Iris pigment epithelial cell (primary cell): Measurements from ENCODE around the gene FOXO6.

Experiments used
- DNase-seq: peaks from one replicate; pipeline ENCODE4 v3.0.0-alpha.2; 2011; ENCODE audit warnings: low read depth

The FOXO6 gene

DNA sequence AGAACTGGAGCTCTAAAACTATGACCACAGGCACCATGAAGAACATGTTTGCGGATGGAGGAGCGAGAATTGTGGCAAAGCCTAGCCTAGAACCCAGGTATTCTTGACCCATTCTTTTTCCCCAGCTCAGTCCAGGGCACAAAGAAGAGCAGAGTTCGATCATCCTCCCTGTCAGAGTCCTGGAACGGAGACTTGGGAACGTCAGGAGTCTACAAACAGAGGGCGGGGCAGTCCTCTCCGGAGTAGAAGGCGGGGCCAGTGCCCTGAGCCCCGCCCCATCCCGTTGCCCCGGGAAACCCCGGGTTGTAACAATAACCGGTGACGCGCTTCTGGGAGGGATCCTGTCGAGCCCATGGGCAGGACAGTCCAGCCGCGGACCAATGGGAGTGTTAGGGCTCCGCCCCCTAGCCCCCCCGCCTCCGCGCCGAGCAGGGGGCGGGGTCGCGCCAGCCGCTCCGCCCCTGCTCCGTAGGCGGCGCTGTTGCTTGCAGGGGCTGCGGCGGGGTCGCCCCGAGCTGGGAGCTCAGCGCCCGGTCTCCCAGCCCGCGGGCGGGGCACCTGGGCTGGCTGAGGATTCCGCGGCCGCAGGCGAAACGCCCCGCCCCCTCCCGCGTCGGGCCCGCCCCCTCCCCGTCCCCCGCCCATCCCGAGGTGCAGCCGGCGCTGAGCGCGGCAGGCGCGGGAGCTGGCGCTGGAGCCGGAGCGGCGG is at the start of gene FOXO6:
FOXO6 (plus strand) TSS at position 649 of the 709 bp plus-strand sequence.
- DNase-seq = peak; percentile 96

DNA sequence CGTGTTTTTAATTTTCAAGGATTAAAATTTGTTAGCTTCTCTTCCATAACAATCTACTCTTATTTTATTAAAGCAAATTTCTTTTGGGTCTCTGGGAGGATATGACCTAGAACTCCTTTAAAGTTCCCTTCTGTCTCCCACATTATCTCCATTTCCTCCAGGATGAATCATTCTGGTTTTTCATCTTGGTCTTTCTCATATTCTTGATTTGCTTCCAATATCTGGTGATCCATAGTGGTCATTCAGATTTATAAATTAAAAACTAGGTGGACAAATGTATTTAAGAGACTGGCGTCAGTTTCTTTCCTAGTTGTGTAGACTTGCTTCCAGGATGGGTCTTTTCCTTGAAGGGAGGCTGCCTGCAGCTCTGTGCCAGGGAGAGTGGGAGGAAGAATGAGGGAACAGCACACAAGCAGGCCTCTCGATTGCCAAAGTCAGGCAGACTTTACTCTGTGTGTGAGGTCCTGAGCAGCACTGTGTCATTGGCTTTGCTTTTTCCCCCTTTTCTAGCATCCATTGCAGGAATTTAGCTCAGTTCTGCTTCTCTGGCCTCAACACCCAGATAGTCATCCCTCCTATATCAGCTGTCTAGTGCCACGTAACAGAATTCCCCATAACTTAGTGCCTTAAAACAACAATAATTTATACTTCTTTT is 48.1 kb upstream of the FOXO6 start:
- DNase-seq = no peak

DNA sequence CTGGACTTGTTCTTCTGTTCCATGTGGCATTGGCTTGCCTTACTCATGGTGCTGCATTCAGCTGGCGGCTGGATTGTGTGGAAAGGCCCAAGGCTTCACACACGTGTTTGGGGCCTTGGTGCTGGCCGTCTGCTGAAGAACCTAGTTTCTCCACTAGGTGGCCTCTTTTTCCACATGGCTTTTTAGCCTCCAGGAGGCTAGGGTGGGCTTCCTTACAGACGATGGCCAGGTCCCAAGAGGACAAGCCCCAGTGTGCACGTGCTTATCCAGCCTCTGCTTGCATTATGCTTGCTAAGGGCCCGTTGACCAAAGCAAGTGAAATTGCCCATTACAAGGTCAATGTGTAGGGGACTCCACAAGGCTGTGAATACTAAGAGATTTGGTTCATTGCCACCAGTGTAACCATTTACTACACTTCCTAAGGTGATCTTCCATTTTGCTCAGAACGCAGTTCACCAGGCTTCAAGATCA is 47.5 kb upstream of the FOXO6 start:
- peak; percentile 18 for DNase-seq

DNA sequence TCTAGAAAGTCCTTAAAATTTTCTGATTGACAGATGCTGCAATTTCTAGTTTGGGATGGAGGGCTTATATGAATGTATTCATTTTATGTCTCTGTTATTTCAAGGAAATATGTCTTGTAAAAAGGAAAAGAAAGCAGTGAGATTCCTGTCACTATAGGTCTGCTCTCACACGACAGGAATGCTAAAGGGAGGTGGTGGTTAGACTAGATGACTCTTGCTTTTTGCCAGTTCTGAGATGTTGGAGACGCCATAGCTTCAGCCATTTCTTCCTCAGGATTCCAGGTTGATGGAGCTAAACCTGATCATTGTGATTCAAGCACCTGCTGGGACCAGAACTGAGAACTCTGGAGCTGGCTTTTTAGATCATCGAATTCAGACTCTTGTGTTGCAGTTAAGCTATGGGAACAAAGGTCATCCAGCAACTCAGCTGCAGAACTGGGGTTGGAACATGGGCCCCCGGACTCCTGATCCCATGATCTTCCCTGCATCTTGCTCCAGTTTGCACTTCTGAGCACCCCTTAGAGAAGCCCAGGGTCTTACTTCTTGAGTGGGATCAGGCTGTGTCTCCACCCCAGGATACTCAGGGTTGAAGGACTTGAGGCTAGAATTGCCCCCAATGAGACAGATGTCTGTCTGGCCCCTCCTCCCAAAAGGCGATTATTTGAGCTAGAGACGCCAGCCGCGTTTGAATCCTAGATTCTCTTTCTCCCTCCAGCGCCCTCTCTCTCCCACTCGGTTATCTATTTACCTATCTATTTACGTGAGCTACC is 46.7 kb upstream of the FOXO6 start:
- DNase-seq = peak; percentile 15

DNA sequence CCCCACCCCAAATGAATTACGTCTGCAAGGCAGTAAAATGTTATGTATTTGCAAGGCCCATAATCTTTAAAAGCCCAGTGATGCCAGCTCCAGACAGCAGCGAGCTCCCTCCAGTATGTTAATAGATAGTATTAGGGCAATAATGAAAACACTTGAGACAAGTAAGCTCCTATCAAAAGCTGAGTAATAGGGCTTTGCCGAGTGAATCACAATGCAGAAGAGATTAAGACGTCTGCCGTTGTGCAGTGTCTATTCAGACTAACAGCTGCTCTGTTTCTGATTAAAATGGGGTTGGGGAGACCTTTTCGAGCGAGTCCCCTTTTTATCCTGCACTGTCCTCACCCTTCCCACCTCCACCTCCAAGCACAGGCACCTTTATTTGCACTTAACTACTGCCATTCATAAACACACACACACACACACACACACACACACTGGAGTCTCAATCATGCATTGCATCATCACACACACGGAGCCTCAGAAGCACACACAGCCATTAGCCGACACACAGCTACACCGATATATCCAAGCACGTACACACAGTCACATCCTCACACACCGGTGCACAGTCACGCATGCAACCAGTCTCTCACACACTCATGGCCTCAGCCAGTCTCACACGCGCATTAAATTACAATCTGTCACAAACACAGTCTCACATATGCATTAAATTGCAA is 46.0 kb upstream of the FOXO6 start:
- DNase-seq = peak; percentile 79

DNA sequence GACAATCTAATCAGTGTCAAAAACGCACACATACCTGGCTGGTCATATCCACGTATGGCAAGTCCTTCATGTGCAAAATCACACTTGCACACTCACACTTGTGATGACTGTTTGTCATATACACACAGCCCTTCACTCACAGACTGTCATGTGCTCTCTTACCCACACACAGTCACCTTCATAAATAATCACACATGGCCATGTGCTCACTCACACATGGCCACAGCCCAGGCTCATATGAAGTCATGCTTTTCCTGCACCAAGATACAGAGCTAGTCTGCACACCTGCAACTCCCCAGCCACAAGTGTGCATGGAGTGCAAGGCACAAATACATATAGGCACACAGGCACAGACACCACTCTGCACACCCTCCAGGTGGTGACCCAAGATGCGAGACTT is 45.4 kb upstream of the FOXO6 start:
- no peak for DNase-seq

DNA sequence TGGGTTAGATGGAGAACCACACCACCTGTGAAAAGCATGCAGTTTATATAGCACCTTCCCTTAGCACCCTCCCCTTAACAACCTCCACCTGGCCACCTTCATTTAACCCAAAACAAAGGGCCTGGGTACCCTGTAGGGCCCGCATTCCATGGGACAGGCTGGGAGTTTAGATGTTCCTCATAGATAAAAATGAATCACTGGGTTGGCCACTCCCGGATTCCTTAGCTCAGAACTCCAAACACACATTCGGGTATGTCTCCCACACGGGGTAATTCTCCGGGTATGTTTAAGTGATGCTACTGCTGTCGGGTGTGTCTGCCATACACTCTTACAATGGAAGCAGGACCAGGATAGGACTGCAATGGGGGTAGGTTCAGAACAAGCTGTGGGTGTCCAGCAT is 43.9 kb upstream of the FOXO6 start:
- peak; percentile 15 for DNase-seq

DNA sequence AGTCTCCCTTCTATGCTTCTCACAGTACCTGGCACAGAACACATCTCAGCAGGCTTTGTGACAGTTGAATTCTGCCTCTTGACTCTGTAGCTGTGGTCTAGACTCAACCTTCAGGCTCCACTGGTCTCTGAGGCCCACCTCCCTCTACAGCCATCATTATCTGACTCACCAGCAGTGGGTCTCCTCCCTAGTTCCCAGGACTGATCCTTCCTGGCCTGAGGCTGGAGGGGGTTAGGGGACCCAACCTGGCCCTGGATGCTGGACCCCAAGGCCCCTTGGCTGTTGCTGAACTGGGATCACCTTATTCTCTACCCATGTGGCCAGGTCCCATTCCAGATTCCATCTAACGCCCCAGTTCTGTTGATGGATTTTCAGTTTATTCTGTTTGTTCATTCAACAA is 43.1 kb upstream of the FOXO6 start:
- DNase-seq = no peak

DNA sequence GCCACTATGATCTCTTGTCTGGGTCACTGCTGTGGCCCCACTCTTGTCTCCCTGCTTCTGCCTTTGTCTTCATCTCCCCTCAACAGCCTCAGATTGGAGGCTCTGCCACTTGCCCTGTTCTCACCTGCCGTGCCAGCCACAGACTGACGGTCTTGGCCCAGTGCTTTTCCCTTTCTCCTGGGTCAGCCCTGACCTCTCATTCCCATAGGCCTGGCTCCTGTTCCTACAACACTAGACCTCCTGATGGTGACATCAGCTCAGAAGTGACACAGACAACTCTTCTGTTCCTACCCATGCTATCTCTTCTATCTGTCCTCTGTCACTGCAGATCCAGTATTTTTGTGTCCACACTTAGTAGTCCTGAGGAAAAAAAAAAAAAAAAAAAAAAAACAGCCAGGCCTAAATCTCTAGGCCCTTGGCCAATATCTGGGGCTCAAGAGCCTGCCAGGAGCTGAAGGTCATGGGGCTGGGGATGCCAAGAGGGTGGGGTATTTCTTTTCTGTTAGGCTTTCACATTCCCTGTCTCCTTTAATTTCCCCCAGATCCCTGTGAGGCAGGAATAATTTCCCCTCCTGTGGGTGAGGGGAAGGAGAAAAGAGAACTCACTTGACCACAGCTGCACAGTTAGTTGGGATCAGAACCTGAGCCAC is 42.0 kb upstream of the FOXO6 start:
- DNase-seq = no peak

DNA sequence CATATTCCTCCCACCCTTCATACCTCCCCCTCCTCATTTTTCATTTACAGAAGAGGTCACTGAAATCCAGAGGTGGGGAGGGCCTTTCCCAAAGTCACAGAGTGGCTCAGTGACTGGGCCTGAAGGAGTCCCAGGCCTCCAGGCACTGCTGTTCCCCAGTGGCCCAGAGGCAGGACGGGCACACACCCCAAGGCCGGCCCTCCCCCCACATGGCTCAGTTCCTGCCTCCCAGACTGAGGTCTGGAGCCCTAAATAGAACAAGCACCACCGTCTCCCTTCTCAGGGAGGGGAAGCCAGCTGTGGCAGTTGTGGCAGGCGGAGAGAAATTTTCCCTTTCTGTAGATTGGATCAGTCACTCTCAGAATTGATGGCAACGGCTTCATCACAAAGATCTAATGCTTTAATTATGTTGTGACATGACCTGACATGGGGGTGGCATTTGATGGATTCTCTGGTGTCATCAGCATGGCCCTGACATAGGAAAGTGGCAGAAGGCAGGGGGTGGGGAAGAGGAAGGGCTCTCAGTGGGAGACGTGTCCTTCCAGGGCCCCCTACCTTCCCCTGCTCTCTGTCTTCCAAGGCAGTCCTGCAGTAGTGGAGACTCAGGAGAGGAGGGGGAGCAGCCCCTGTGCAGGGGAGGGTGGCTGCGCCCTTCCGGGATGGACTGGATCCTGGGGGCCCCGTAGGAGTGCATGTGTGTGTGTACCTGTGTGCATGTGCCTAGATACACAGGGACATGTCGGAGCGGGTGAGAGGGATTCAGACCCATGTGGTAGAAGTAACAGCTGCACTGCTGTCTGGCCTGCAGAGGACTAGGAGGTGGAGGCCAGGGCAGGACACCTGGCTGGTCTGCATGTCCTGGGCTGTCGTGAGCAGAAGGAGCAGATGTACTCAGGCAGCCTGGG is 41.2 kb upstream of the FOXO6 start:
- no peak for DNase-seq

DNA sequence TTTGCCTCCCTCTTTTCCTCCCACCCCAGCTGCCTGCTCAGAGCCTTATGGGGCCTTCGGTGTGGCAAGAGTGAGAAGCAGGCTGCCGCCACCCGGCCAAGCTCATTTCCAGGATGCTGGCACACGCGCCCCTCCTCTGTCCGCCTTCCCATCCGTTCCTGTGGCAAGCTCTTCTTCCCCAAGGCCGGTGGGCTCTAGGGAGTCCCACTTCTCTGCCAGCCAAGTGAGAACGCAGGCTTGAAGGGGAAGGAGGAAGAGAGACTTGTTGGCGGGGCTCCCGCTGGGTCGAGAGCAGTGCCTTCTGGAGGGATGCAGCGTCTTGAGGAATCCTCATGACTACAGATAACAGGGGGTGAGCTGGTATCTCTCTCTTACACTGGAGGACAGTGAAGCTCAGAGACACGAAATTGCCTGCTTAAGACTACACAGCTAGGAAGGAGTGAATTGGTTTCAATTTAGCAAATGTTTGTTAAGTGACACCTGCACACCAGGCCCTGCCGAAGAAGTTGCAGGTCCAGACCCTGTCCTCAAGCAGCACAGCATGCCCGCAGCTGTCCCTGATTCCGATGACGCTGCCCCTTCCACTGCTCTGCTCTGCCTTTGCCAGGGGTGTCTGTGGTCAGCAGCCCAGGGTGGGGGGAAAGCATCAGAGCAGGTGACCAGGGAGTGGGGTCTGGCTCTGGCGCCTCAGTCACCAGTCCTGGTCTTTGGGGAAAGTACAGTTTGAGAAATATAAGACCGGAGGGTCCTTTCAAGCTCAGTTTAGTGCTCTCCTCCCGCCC is 40.1 kb upstream of the FOXO6 start:
- no peak for DNase-seq

DNA sequence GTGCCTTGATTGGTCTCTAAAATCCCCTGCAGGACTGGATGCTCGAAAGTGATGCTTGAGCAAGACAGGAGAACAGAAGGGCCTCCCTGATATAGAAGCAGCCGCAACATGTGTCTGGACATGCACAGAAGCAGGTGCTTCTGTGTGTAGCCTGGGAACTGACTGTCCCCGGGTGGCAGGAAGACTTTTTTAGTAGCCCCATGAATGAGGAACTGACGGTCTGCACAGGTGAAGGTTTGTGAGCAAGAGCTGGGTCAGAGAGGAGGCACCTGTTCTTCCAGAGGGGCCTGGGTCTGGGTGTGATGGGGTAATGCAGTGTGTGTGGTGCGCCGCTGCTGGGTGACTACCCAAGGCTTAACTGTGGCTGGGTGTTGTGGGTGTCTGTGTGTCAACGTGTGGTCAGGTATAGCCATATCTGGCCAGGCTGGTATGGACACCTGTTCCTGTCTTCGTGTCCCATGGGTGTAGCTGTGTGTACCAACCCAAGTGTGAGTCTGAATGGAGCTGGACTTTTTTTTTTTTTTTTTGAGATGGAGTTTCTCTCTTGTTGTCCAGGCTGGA is 39.1 kb upstream of the FOXO6 start:
- no peak for DNase-seq

DNA sequence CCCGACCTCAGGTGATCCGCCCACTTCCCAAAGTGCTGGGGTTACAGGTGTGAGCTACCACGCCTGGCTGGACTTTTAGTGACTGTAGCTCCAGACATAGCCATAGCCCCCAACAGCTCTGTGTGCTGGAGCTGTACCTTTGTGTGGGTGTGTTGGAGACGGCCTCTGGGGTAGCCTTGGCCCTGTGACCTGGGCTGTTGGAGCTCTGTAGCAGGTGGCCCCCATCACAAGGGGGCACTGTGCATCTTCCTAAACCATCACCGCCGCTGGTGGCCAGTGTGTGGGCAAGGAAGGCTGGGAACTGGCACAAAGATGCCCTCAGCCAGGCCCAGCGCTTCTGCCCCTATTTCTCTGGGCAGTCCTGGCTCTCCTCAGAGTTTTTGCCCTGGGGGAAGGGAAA is 38.4 kb upstream of the FOXO6 start:
- DNase-seq = no peak

DNA sequence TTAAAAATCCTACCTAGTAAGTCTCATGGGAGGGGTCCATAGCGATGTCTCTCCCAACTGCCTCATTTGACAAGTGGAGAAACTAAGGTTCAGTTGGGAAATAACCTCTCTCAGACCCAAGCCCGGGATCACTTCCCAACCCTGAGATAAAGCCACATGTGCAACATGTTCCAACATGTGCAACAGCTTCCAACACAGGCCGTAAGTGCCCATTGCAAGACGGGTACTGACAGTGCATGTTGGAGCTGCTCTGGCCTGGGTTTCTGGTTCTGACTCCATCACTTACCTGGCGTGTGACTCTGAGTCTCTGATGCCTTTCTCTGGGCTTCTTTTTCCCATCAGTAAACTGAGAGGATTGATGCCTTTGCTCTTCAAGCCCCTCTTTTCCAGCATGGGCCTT is 38.0 kb upstream of the FOXO6 start:
- no peak for DNase-seq

DNA sequence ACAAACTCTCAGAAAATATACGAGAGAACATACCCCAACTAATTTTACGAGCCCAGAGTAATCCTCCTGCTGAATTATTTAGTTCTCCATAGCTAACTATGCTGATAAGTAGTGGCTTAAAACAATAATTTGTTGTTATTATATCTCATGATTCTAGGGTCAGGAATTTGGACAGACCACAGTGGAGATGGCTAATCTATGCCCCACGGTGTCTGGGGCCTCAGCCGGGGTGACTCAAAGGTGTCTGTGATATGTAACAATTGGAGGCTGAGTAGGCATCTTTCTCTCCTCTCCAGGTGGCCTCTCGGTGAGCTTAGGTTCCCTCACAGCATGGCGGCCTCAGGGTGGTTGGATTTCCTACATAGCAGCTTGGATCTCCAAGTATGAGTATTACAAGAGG is 35.4 kb upstream of the FOXO6 start:
- DNase-seq = peak; percentile 27

DNA sequence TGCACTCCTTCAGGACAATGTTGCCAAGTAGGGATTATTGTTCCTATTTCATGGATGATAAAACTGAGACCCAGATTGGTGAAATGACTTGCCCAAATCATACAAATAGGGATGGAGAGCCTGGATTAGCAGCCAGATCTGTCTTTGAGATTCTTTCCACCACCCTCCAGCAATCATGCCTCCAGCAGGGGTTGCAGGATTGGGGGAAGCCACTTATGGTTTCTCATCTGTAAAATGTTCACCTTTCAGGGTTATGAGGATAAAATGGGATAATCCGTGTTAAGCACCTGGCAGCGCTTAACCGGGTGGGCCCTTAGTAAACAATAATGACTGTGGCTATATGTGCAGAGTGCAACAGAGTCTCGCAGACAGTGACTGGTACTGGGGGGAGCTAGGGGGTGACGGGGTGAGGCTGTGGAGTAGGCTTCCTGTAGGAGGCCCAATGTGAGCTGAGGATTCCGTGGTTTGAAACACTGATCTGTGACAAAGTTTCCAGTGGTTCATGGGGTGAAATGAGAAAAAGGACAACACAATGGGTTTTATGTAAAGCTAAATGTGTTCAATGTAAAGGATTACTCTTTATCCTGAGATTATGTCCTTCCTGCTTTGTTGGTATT is 33.7 kb upstream of the FOXO6 start:
- DNase-seq = no peak

DNA sequence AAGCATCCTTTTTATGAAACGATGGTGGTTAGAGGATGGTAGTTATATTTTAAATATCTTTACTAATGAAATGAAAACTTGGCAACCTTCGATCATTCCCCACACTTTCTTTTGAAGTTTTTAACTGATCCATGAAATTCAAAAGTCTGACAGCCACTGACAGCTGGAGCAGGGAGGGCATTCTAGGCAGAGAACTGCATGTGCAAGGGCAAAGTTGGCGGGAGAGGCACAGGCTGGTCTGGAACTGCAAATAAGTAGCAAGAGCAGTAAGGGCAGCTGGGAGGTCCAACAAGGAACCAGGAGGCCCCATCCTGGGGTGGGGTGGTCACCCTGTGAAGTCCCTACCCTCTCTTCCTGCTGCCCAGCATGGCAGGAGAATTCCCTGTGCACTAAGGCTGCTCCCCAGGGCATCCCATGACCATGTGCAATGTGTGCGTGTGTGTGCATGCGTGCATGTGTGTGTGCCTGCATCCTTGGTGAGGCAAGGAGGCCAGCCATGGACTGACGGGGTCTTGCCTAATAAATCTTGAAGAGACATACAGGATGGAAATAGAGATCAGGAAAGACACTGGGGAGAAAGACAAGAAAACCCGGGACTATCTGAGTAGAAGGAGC is 33.1 kb upstream of the FOXO6 start:
- DNase-seq = no peak

DNA sequence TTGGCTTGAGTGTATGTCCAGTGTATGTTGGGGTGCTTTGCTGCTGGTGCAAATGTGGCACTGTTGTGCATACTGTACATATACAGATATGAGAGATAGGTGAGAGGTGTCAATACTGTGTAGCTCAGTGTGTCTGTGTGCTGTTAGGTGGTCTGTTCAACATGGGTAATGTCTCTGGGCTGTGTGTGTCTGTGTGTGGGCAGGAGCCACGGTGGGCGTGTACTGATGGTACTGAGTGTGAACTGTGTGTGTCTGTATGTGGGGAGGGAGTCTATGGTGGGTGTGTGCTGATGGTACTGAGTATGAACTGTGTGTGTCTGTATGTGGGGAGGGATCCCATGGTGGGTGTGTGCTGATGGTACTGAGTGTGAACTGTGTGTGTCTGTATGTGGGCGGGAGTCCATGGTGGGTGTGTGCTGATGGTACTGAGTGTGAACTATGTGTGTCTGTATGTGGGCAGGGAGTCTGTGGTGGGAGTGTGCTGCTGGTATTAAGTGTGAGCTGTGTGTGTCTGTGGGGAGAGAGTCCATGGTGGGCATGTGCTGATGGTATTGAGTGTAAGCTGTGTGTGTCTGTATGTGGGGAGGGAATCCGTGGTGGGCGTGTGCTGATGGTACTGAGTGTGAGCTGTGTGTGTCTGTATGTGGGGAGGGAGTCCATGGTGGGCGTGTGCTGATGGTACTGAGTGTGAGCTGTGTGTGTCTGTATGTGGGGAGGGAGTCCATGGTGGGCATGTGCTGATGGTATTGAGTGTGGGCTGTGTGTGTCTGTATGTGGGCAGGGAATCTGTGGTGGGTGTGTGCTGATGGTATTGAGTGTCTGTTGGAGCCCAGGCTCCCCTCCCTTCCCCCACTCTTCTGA is 32.2 kb upstream of the FOXO6 start:
- DNase-seq = no peak
